H1 (cell line): ENCODE measurements around the gene GAMT. TPM values are rescaled to one million over a fixed set of nuclear protein-coding genes. Genes with fewer than 3 reads are reported as not detected.
A peak's percentile ranks its signal among the peaks of the same experiment; 100 is the strongest.

Experiments
- ATF3 ChIP-seq: IDR thresholded peaks from 2 replicates; pipeline ENCODE4 v1.6.1; 2011; ENCODE audit warnings: low read depth, mild to moderate bottlenecking, low read length; ENCODE audit not compliant: insufficient read depth
- CHD2 ChIP-seq: IDR thresholded peaks from 2 replicates; pipeline ENCODE4 v1.6.1; 2012; ENCODE audit warnings: low read length, improper control_type of control experiment
- CTCF ChIP-seq, 3 experiments: IDR thresholded peaks; 1 replicate in 2 of 3; 2 replicates in 1 of 3; pipeline versions ENCODE4 v1.5.1 to v1.6.1; 2011; ENCODE audit warnings: low read length in 3 of 3, mild to moderate bottlenecking in 3 of 3, inconsistent platforms in 2 of 3, low read depth in 1 of 3, moderate library complexity in 1 of 3; ENCODE audit not compliant: insufficient read depth in 1 of 3; ENCODE audit errors: control extremely low read depth in 1 of 3
- EP300 ChIP-seq, 2 experiments: IDR thresholded peaks; 1 replicate in 1 of 2; 2 replicates in 1 of 2; pipeline ENCODE4 v1.6.1; 2011 to 2012; ENCODE audit warnings: low read depth in 2 of 2, low read length in 2 of 2, mild to moderate bottlenecking in 2 of 2, borderline replicate concordance in 1 of 2, inconsistent platforms in 1 of 2, moderate library complexity in 1 of 2
- FOSL1 ChIP-seq: IDR thresholded peaks from 2 replicates; pipeline ENCODE4 v1.6.1; 2011; ENCODE audit warnings: mild to moderate bottlenecking, low read depth, low read length, moderate library complexity; ENCODE audit not compliant: insufficient read depth
- HDAC6 ChIP-seq: IDR thresholded peaks from one replicate; pipeline ENCODE4 v1.7.1; 2012; ENCODE audit warnings: low read depth, mild to moderate bottlenecking, inconsistent platforms, low read length, moderate library complexity
- KDM4A ChIP-seq: IDR thresholded peaks from one replicate; pipeline ENCODE4 v1.7.1; 2012; ENCODE audit warnings: low read depth, mild to moderate bottlenecking, moderate library complexity, low read length, inconsistent platforms; ENCODE audit not compliant: severe bottlenecking
- NANOG ChIP-seq: IDR thresholded peaks from 2 replicates; pipeline ENCODE4 v1.6.1; 2011; ENCODE audit warnings: low read length, low read depth, mild to moderate bottlenecking, inconsistent platforms; ENCODE audit not compliant: insufficient read depth, poor library complexity, severe bottlenecking
- PHF8 ChIP-seq: fragments of 200-600 bp; sonication (generic); conservative IDR thresholded peaks from 2 replicates; pipeline ENCODE4 v1.7.1; 2012; ENCODE audit warnings: low read depth, mild to moderate bottlenecking, inconsistent platforms, low read length, moderate library complexity
- POLR2A ChIP-seq, 2 experiments: IDR thresholded peaks; 1 replicate in 1 of 2; 2 replicates in 1 of 2; pipeline ENCODE4 v1.6.1; 2011; ENCODE audit warnings: low read depth in 2 of 2, low read length in 2 of 2, mild to moderate bottlenecking in 2 of 2; ENCODE audit errors: control extremely low read depth in 1 of 2
- RNF2 ChIP-seq: fragments of 200-900, 300-1000 bp; sonication (generic); IDR thresholded peaks from 2 replicates; pipeline ENCODE4 v1.7.1; 2016; ENCODE audit warnings: borderline replicate concordance, low read depth, mild to moderate bottlenecking, antibody characterized with exemption, low read length; ENCODE audit not compliant: poor library complexity, severe bottlenecking; ENCODE audit errors: missing control alignments
- SIN3A ChIP-seq, 2 experiments: IDR thresholded peaks in 1 of 2; conservative IDR thresholded peaks in 1 of 2; 2 replicates each; pipeline ENCODE4 v1.6.1; 2011 to 2012; ENCODE audit warnings: low read length in 2 of 2, improper control_type of control experiment in 1 of 2, low read depth in 1 of 2, mild to moderate bottlenecking in 1 of 2
- SP2 ChIP-seq: IDR thresholded peaks from 2 replicates; pipeline ENCODE4 v1.6.1; 2012; ENCODE audit warnings: mild to moderate bottlenecking, low read length, inconsistent platforms
- TAF1 ChIP-seq: IDR thresholded peaks from 2 replicates; pipeline ENCODE4 v1.6.1; 2011; ENCODE audit warnings: mild to moderate bottlenecking, low read depth, low read length
- YY1 ChIP-seq: IDR thresholded peaks from 2 replicates; pipeline ENCODE4 v1.6.1; 2011; ENCODE audit warnings: low read depth, mild to moderate bottlenecking, low read length
- ZNF274 ChIP-seq: IDR thresholded peaks from 2 replicates; pipeline ENCODE4 v1.7.0; 2012; ENCODE audit warnings: low read length, borderline replicate concordance; ENCODE audit errors: extremely low read depth
- polyA plus RNA-seq, 7 experiments: library from polyadenylated mRNA; depleted of rRNA in 3 of 7; stranded (reverse) in 5 of 7; unstranded in 2 of 7; fragments of >200 nt in 5 of 7; fragments of 200-250 nt in 2 of 7; gene quantifications; 1 replicate in 5 of 7; 2 replicates in 1 of 7; 4 replicates in 1 of 7; pipeline versions ENCODE4 v1.2.1 to v1.2.3, GENCODE V29; 2011 to 2013; ENCODE audit warnings: missing spikeins in 2 of 7, mixed read lengths in 2 of 7
- total RNA-seq: library from RNA; stranded (reverse); fragmentation: NEBNext Ultra II Directional; extraction: Animal tissue kit (Norgen Biotek cat#: 25700); gene quantifications from 2 replicates; pipeline ENCODE4 v1.2.1, GENCODE V29; 2021
- TF ChIP-seq, protein P1 (sequence below): IDR thresholded peaks from 2 replicates; pipeline ENCODE4 v1.6.1; 2011; ENCODE audit warnings: low read length, improper control_type of control experiment

Gene GAMT
- total and polyA plus RNA-seq, 2 of the 8 experiments (the other 6 are each of a cell fraction or from before 2014, with no cell fraction given) = 17.2 to 35.6 TPM

GRCh38 chr19:1438035-1438932 is 36.9 kb upstream of the GAMT start, which contains the start of gene RPS15 (continued):
- TF ChIP-seq, protein P1, sequence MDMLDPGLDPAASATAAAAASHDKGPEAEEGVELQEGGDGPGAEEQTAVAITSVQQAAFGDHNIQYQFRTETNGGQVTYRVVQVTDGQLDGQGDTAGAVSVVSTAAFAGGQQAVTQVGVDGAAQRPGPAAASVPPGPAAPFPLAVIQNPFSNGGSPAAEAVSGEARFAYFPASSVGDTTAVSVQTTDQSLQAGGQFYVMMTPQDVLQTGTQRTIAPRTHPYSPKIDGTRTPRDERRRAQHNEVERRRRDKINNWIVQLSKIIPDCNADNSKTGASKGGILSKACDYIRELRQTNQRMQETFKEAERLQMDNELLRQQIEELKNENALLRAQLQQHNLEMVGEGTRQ = 0 out of 2 replicates have a peak, but pooled peaks have one; percentile 24
- TF ChIP-seq ZNF274 (no peak), RNF2 (no peak), HDAC6 (no peak), CTCF (IDR thresholded peaks at IDR 0.05; ENCODE audit: control extremely low read depth in 1 of 3, insufficient read depth in 1 of 3, low read depth in 1 of 3, low read length in 3 of 3) (peak; percentile 91 to 97 (median 92)), TAF1 (peak; percentile 99), ATF3 (no peak), PHF8 (peak; percentile 99), CHD2 (peak; percentile 99), SIN3A (conservative IDR thresholded peaks at IDR 0.05 in 1 of 2, IDR thresholded peaks at IDR 0.05 in 1 of 2; ENCODE audit: low read depth in 1 of 2, low read length in 2 of 2) (peak in 1 of 2 experiments; percentile 79; a peak in 2 of 4 replicates), FOSL1 (no peak), EP300 (IDR thresholded peaks at IDR 0.05; ENCODE audit: borderline replicate concordance in 1 of 2, low read depth in 2 of 2, low read length in 2 of 2) (no peak), YY1 (peak; percentile 82), POLR2A (IDR thresholded peaks at IDR 0.05; ENCODE audit: control extremely low read depth in 1 of 2, low read depth in 2 of 2, low read length in 2 of 2) (peak; percentile 97 to 98), KDM4A (peak; percentile 59), NANOG (peak; percentile 7), SP2 (peak; percentile 39; the same call in 1 of the 2 replicates)
